Measurements from ENCODE around the gene CYB5D1. TPM values are rescaled to one million over a fixed set of nuclear protein-coding genes. Genes with fewer than 3 reads are reported as not detected.

Gene CYB5D1
- polyA plus RNA-seq, 1 experiment: 6.7 TPM

GRCh38 chr17:7840875-7841274, 16.9 kb upstream of the CYB5D1 start:
- ChIA-PET POLR2A (no interaction called here), CTCF (interaction anchor here (0.8 to 1.1 kb wide), 3 partner anchors 31 to 345 kb away, joined by 3 read pairs; no protein-coding TSS in a partner anchor)
- Histone ChIP-seq H3K4me3 (ENCODE audit: low read depth, low read length) (no peak overlapping the region), H3K27me3 (ENCODE audit: control insufficient read depth, insufficient read depth, low read length) (no peaks in the 10 kb centered on the region), H3K36me3 (ENCODE audit: control insufficient read depth, insufficient read depth, low read length) (peaks cover 10% of the 10 kb centered on the region)
- no peak for DNase-seq (ENCODE audit: low read depth)
- TF ChIP-seq, protein P1, sequence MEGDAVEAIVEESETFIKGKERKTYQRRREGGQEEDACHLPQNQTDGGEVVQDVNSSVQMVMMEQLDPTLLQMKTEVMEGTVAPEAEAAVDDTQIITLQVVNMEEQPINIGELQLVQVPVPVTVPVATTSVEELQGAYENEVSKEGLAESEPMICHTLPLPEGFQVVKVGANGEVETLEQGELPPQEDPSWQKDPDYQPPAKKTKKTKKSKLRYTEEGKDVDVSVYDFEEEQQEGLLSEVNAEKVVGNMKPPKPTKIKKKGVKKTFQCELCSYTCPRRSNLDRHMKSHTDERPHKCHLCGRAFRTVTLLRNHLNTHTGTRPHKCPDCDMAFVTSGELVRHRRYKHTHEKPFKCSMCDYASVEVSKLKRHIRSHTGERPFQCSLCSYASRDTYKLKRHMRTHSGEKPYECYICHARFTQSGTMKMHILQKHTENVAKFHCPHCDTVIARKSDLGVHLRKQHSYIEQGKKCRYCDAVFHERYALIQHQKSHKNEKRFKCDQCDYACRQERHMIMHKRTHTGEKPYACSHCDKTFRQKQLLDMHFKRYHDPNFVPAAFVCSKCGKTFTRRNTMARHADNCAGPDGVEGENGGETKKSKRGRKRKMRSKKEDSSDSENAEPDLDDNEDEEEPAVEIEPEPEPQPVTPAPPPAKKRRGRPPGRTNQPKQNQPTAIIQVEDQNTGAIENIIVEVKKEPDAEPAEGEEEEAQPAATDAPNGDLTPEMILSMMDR (IDR thresholded peaks at IDR 0.05; ENCODE audit: insufficient read depth, low read depth, low read length): no peak

DNA sequence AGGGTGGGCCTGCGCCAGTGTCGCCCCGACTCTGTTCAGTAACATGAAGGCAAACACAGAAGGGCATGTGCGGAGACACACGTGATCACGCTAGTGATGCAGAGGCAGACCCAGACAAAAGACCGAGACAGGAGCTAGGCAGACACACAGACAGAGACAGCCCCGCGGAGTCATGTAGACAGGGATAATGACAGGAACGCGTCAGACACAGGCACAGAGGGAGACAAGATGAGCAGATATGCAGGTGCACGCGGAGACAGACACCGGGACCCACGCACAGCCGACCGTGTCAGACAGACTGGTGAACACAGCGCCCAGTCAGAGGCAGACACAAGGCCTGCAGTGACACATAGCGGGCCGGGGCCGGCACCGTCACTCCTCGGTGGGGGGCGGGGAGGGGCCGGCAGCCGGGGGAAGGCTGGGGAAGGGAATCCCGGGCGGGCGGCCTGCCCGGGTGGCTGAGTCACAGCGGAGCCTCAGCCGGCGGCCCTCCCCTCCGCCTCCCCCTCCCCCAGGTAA, 16.3 kb upstream of the CYB5D1 start:
- no peak for DNase-seq (ENCODE audit: low read depth)
- H3K36me3 ChIP-seq (ENCODE audit: control insufficient read depth, insufficient read depth, low read length): peaks cover 11% of the 10 kb centered on the region
- peak overlapping the region; percentile 68 for H3K4me3 ChIP-seq (ENCODE audit: low read depth, low read length)
- TF ChIP-seq, protein P1 (IDR thresholded peaks at IDR 0.05; ENCODE audit: insufficient read depth, low read depth, low read length): 0 out of 2 replicates have a peak, but pooled peaks have one; percentile 12
- no peaks in the 10 kb centered on the region for H3K27me3 ChIP-seq (ENCODE audit: control insufficient read depth, insufficient read depth, low read length)
- ChIA-PET CTCF (interaction anchor here (0.8 to 1.7 kb wide), 5 partner anchors 16 to 344 kb away, joined by 3 to 9 read pairs (median 3); partner anchors contain the start of gene NAA38), POLR2A (no interaction called here)

- CTCF ChIA-PET: interaction anchor here (1.0 to 1.7 kb wide), 2 partner anchors 15 to 228 kb away, joined by 3 to 9 read pairs; partner anchors contain the start of gene NAA38
- TF ChIP-seq, protein P1 (IDR thresholded peaks at IDR 0.05; ENCODE audit: insufficient read depth, low read depth, low read length): no peak
- POLR2A ChIA-PET: interaction anchor here (0.5 kb wide), 1 partner anchor 14 kb away, joined by 3 read pairs; no protein-coding TSS in a partner anchor
- H3K36me3 ChIP-seq (ENCODE audit: control insufficient read depth, insufficient read depth, low read length): peaks cover 15% of the 10 kb centered on the region
- H3K4me3 ChIP-seq (ENCODE audit: low read depth, low read length): peak overlapping the region; percentile 68
- no peaks in the 10 kb centered on the region for H3K27me3 ChIP-seq (ENCODE audit: control insufficient read depth, insufficient read depth, low read length)
- DNase-seq (ENCODE audit: low read depth): no peak
Observed at GRCh38 chr17:7841915-7842379, 15.9 kb upstream of the CYB5D1 start.

DNA sequence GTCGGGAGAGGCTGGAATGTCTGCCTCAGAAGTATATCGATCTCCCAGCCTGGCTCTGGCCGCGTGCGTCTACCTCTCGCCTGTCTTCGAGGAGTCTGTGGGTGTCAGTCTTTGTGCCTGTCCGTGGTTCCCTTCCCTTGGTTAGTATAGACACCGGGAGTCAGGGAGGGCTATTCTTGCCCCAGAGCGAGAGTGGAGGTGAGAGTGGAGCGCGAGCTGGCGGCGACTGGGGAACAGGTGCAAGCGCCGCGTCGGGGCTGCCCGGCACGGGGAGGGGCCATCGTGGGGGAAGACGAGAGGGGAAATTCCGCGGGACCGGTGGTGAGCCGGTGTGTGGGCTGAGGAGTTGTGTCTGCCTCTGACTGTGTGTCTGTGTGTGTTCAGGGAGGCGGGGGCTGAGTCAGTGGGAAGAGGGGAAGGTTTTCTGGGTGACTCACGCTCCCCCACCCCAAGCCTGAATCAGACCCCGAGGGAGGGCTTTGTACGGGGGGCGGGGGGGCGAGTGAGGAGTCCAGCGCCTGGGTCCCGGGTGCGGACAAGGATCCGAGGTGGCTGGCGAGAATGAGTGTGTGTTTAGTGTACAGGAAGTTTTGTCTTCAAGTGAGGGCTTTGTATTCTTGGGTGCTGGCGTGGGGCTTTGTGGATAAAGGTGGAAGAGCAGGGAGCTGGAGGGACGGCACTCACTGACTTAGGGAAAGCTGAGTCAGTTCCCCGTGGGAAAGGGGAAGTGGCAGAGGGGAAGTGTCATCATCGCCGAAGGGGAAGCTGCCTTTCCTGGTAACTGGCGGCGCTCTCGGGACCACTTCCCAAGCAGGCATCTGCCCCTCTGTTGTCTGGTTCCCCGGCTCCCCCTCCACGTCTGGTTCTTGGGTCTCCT, 15.2 kb upstream of the CYB5D1 start:
- CTCF ChIA-PET: interaction anchor here (0.9 to 1.7 kb wide), 5 partner anchors 7 to 227 kb away, joined by 3 to 9 read pairs (median 4); partner anchors contain the start of gene NAA38
- POLR2A ChIA-PET: interaction anchor here (0.5 to 1.0 kb wide), 3 partner anchors 13 to 44 kb away, joined by 3 to 4 read pairs (median 3); partner anchors contain the start of genes CYB5D1 and NAA38
- no peaks in the 10 kb centered on the region for H3K27me3 ChIP-seq (ENCODE audit: control insufficient read depth, insufficient read depth, low read length)
- peak overlapping the region; percentile 68 for H3K4me3 ChIP-seq (ENCODE audit: low read depth, low read length)
- TF ChIP-seq, protein P1 (IDR thresholded peaks at IDR 0.05; ENCODE audit: insufficient read depth, low read depth, low read length): no peak
- H3K36me3 ChIP-seq (ENCODE audit: control insufficient read depth, insufficient read depth, low read length): peaks cover 19% of the 10 kb centered on the region
- DNase-seq (ENCODE audit: low read depth): no peak

GRCh38 chr17:7843257-7843535, 14.6 kb upstream of the CYB5D1 start:
- no peak for DNase-seq (ENCODE audit: low read depth)

More at GRCh38 chr17:7843257-7843535, 14.6 kb upstream of the CYB5D1 start:
- POLR2A ChIA-PET: interaction anchor here (0.9 to 1.0 kb wide), 2 partner anchors 14 to 43 kb away, joined by 3 to 4 read pairs; partner anchors contain the start of genes CYB5D1 and NAA38
- Histone ChIP-seq H3K4me3 (ENCODE audit: low read depth, low read length) (peak overlapping the region; percentile 68), H3K36me3 (ENCODE audit: control insufficient read depth, insufficient read depth, low read length) (peaks cover 22% of the 10 kb centered on the region), H3K27me3 (ENCODE audit: control insufficient read depth, insufficient read depth, low read length) (no peaks in the 10 kb centered on the region)
- CTCF ChIA-PET: interaction anchor here (0.9 to 1.7 kb wide), 4 partner anchors 8 to 99 kb away, joined by 3 to 9 read pairs (median 4); partner anchors contain the start of gene NAA38
- TF ChIP-seq, protein P1 (IDR thresholded peaks at IDR 0.05; ENCODE audit: insufficient read depth, low read depth, low read length): no peak

Measured in BJ (cell line).